ENCODE results near the gene LRFN5. TPM values are rescaled to one million over a fixed set of nuclear protein-coding genes. Genes with fewer than 3 reads are reported as not detected.

LRFN5 gene
- total and polyA plus RNA-seq, 2 of the 8 experiments (the other 6 are each of a cell fraction or from before 2014, with no cell fraction given) = 0.85 to 4.7 TPM

- Histone ChIP-seq H3K9ac (replicated peaks in 1 of 4; ENCODE audit: extremely low read depth in 1 of 4, low read depth in 3 of 4, low read length in 3 of 4) (no peak overlapping the region), H3K4ac (replicated peaks; ENCODE audit: insufficient read length, low read depth, low read length) (no peak overlapping the region), H4K5ac (ENCODE audit: insufficient read length, low read depth, low read length) (no peak overlapping the region), H2AFZ (ENCODE audit: low read length) (no peak overlapping the region), H4K91ac (replicated peaks; ENCODE audit: insufficient read length, low read length) (no peak overlapping the region), H3K27ac (ENCODE audit: low read depth, low read length) (no peak overlapping the region), H3K4me2 (ENCODE audit: insufficient read depth in 1 of 2, low read depth in 2 of 2, low read length in 2 of 2) (no peak overlapping the region), H2BK120ac (replicated peaks; ENCODE audit: low read depth, low read length) (no peak overlapping the region), H2BK12ac (ENCODE audit: low read depth, low read length) (no peak overlapping the region), H2BK15ac (ENCODE audit: low read length) (no peak overlapping the region), H3K23ac (ENCODE audit: insufficient read length) (no peak overlapping the region), H3K4me3 (ENCODE audit: extremely low read depth in 1 of 4, insufficient read depth in 2 of 4, low read depth in 3 of 4, low read length in 4 of 4) (no peak overlapping the region), H3K9me3 (ENCODE audit: insufficient read depth in 2 of 2, low read depth in 1 of 2, low read length in 1 of 2) (peaks cover 0 to 8% of the 10 kb centered on the region in 2 experiments; a peak in 1 of 4 replicates), H3K79me2 (ENCODE audit: control insufficient read depth in 1 of 2, insufficient read depth in 2 of 2, low read length in 2 of 2) (no peaks in the 10 kb centered on the region), H3K14ac (ENCODE audit: insufficient read length) (no peak overlapping the region), H2BK5ac (ENCODE audit: low read depth, low read length) (no peak overlapping the region), H3K23me2 (ENCODE audit: low read depth, low read length) (no peaks in the 10 kb centered on the region), H3K56ac (replicated peaks; ENCODE audit: insufficient read length, low read depth, low read length) (no peak overlapping the region), H4K20me1 (replicated peaks in 1 of 2; ENCODE audit: control insufficient read depth in 1 of 2, insufficient read depth in 2 of 2, low read length in 2 of 2) (no peaks in the 10 kb centered on the region), H3K79me1 (ENCODE audit: low read depth, low read length) (no peaks in the 10 kb centered on the region), H3K18ac (ENCODE audit: extremely low read depth, low read length) (no peak overlapping the region), H4K8ac (ENCODE audit: extremely low read depth, insufficient read depth, low read length) (no peak overlapping the region), H3K36me3 (ENCODE audit: control insufficient read depth in 2 of 4, insufficient read depth in 4 of 4, low read length in 3 of 4) (no peaks in the 10 kb centered on the region), H3K4me1 (replicated peaks in 1 of 4; ENCODE audit: control insufficient read depth in 3 of 4, insufficient read depth in 4 of 4, low read length in 3 of 4) (no peaks in the 10 kb centered on the region), H2BK20ac (ENCODE audit: low read length) (no peak overlapping the region), H2AK5ac (ENCODE audit: low read depth, low read length) (no peak overlapping the region), H3K27me3 (replicated peaks in 1 of 4; ENCODE audit: control insufficient read depth in 3 of 4, extremely low read depth in 1 of 4, insufficient read depth in 3 of 4, low read length in 3 of 4) (no peaks in the 10 kb centered on the region)
- TF ChIP-seq ZNF274 (IDR thresholded peaks at IDR 0.05; ENCODE audit: borderline replicate concordance, extremely low read depth, low read length) (no peak), TAF7 (optimal IDR thresholded peaks at IDR 0.05; ENCODE audit: borderline replicate concordance, low read depth, low read length) (no peak), MAFK (IDR thresholded peaks at IDR 0.05; ENCODE audit: low read depth, low read length) (no peak), EGR1 (IDR thresholded peaks at IDR 0.05; ENCODE audit: borderline replicate concordance, low read depth, low read length) (no peak), POLR2AphosphoS5 (IDR thresholded peaks at IDR 0.05; ENCODE audit: low read depth, low read length) (no peak), CHD1 (IDR thresholded peaks at IDR 0.05; ENCODE audit: low read depth, low read length) (no peak)
- WGBS, 2 experiments (ENCODE audit: extremely low coverage in 1 of 2, insufficient coverage in 1 of 2, insufficient read length in 1 of 2, insufficient replicate concordance in 2 of 2, low coverage in 1 of 2, low lambda C conversion rate in 2 of 2, missing lambda C conversion rate in 1 of 2) = 93% methylated on average over 1 of the region's 1 CpG; no CpG with 5 or more reads in 1 of the 2 experiments
- POLR2A ChIA-PET (ENCODE audit: partially characterized antibody) = no interaction called here
- FAIRE-seq (no peak), DNase-seq (ENCODE audit: low read depth in 1 of 2, low spot score in 2 of 2) (no peak)
- CTCF ChIA-PET (ENCODE audit: partially characterized antibody) = interaction anchor here (0.7 to 1.5 kb wide), 5 partner anchors 28 to 1823 kb away, joined by 3 to 4 read pairs (median 3); partner anchors contain the start of gene LRFN5
These were observed 218.9 kb downstream of the LRFN5 start for GRCh38 chr14:41825622-41826021.

Data from H1 (cell line).